Astrocyte (in vitro differentiated cells and primary cell): ENCODE measurements around the gene P2RX1.
"Not testable (repeated sequence)": the region's sequence is repeated elsewhere in the genome, so short reads cannot be mapped to it uniquely, and the experiment has no call there.

Experiments
- CTCF ChIP-seq: IDR thresholded peaks from 2 replicates; pipeline ENCODE4 v1.5.1; 2011; ENCODE audit warnings: low read depth, mild to moderate bottlenecking, inconsistent platforms, low read length, moderate library complexity; ENCODE audit not compliant: insufficient read depth
- EZH2 ChIP-seq: IDR thresholded peaks from 2 replicates; pipeline ENCODE4 v1.6.1; 2012; ENCODE audit warnings: mild to moderate bottlenecking, low read length, inconsistent platforms; ENCODE audit not compliant: insufficient read depth

GRCh38 chr17:3948551-3948950 lies 32.3 kb upstream of the P2RX1 start:
- TF ChIP-seq EZH2, CTCF: not testable (repeated sequence)
